Liver (tissue), 9 donors: ENCODE results near the gene PNO1. TPM values are rescaled to one million over a fixed set of nuclear protein-coding genes. Genes with fewer than 3 reads are reported as not detected.

ENCODE experiments used
- DNase-seq: peaks from one replicate; pipeline ENCODE4 v3.0.0-alpha.2; 2017; ENCODE audit warnings: low spot score
- H3K27ac ChIP-seq, 2 donors: one replicate each; pipeline ENCODE4 v1.7.0; 2013; ENCODE audit warnings: inconsistent platforms in 2 of 2, low read length in 2 of 2, control low read depth in 1 of 2, low read depth in 1 of 2, mild to moderate bottlenecking in 1 of 2
- H3K27me3 ChIP-seq, 4 donors: one replicate each; pipeline versions ENCODE4 v1.6.1 to v1.7.0; 2013; ENCODE audit warnings: low read length in 3 of 4, inconsistent platforms in 1 of 4, mild to moderate bottlenecking in 1 of 4, moderate library complexity in 1 of 4; ENCODE audit not compliant: control insufficient read depth in 4 of 4, insufficient read depth in 4 of 4
- H3K36me3 ChIP-seq, 4 donors: one replicate each; pipeline versions ENCODE4 v1.6.1 to v1.7.0; 2013; ENCODE audit warnings: low read length in 3 of 4, mild to moderate bottlenecking in 3 of 4, low read depth in 1 of 4, moderate library complexity in 1 of 4; ENCODE audit not compliant: control insufficient read depth in 4 of 4, insufficient read depth in 3 of 4
- H3K4me1 ChIP-seq, 4 donors: one replicate each; pipeline versions ENCODE4 v1.6.1 to v1.7.0; 2013; ENCODE audit warnings: low read length in 3 of 4, mild to moderate bottlenecking in 3 of 4, moderate library complexity in 1 of 4; ENCODE audit not compliant: control insufficient read depth in 4 of 4, insufficient read depth in 4 of 4
- H3K4me3 ChIP-seq, 3 donors: one replicate each; pipeline versions ENCODE4 v1.6.1 to v1.7.0; 2013; ENCODE audit warnings: low read length in 3 of 3, control low read depth in 1 of 3, low read depth in 1 of 3, mild to moderate bottlenecking in 1 of 3
- H3K9ac ChIP-seq, 2 donors: one replicate each; pipeline ENCODE4 v1.7.0; 2013; ENCODE audit warnings: low read length in 2 of 2, mild to moderate bottlenecking in 2 of 2, moderate library complexity in 2 of 2, control low read depth in 1 of 2, low read depth in 1 of 2
- H3K9me3 ChIP-seq, 4 donors: one replicate each; pipeline versions ENCODE4 v1.6.1 to v1.7.0; 2013; ENCODE audit warnings: low read length in 3 of 4; ENCODE audit not compliant: control insufficient read depth in 4 of 4
- CTCF ChIP-seq: fragments of 150-350 bp; IDR thresholded peaks from 2 replicates; pipeline ENCODE4 v1.5.1; 2017; ENCODE audit warnings: improper control_type of control experiment, low read depth, low read length; ENCODE audit not compliant: missing input control
- FOXA1 ChIP-seq: IDR thresholded peaks from 2 replicates; pipeline ENCODE4 v1.6.1; 2016; ENCODE audit warnings: antibody characterized with exemption
- FOXA2 ChIP-seq: IDR thresholded peaks from 2 replicates; pipeline ENCODE4 v1.6.1; 2016; ENCODE audit warnings: antibody characterized with exemption
- HNF4G ChIP-seq: IDR thresholded peaks from 2 replicates; pipeline ENCODE4 v1.6.1; 2016; ENCODE audit warnings: antibody characterized with exemption
- JUND ChIP-seq, 2 donors: IDR thresholded peaks; 2 replicates each; pipeline ENCODE4 v1.6.1; 2016; ENCODE audit warnings: antibody characterized with exemption in 2 of 2
- NR2F2 ChIP-seq: IDR thresholded peaks from 2 replicates; pipeline ENCODE4 v1.6.1; 2016; ENCODE audit warnings: antibody characterized with exemption
- RAD21 ChIP-seq, 2 donors: IDR thresholded peaks; 2 replicates each; pipeline ENCODE4 v1.6.1; 2016; ENCODE audit warnings: antibody characterized with exemption in 2 of 2, mild to moderate bottlenecking in 2 of 2
- RXRA ChIP-seq, 2 donors: IDR thresholded peaks; 2 replicates each; pipeline ENCODE4 v1.6.1; 2017 to 2018; ENCODE audit warnings: antibody characterized with exemption in 2 of 2, mild to moderate bottlenecking in 1 of 2
- WGBS: extraction: QIAGEN DNeasy Blood & Tissue Kit; methylation state at CpG from one replicate; pipeline ENCODE4 v1.1.7; 2013; 5-methylcytosine and 5-hydroxymethylcytosine counted together
- polyA plus RNA-seq, 2 donors: library from polyadenylated mRNA; stranded (reverse) in 1 of 2; unstranded in 1 of 2; fragments of 200-250 nt in 1 of 2; fragments of >200 nt in 1 of 2; fragmentation: Nextera tagmentation in 1 of 2; extraction: Ambion mirVana in 1 of 2; gene quantifications; one replicate each; pipeline versions ENCODE4 v1.2.1 to v1.2.3, GENCODE V29; 2013 to 2015
- total RNA-seq, 2 donors: library from RNA; depleted of rRNA; stranded (reverse); fragments of >200 nt; gene quantifications; one replicate each; pipeline ENCODE4 v1.2.3, GENCODE V29; 2014
- TF ChIP-seq, protein P1 (sequence below): IDR thresholded peaks from 2 replicates; pipeline ENCODE4 v1.6.1; 2016; ENCODE audit warnings: antibody characterized with exemption
- TF ChIP-seq, protein P2 (sequence below): IDR thresholded peaks from 2 replicates; pipeline ENCODE4 v1.6.1; 2016; ENCODE audit warnings: antibody characterized with exemption
- donor health status: healthy.
- donor health status: healthy.
- donor health status: healthy.
- donor health status: healthy.
- donor health status: healthy.

The PNO1 gene
- total and polyA plus RNA-seq, 4 donors, result 5.5 to 9.5 (median 8.4) TPM

GRCh38 chr2:68189991-68190784 lies 32.5 kb downstream of the PNO1 start:
- no peak for DNase-seq
- Histone ChIP-seq H3K9ac (no peak overlapping the region), H3K4me1 (peaks cover 11 to 23% (median 19%) of the 10 kb centered on the region in 4 donors), H3K4me3 (no peak overlapping the region), H3K27me3 (no peaks in the 10 kb centered on the region), H3K27ac (peak overlapping the region in 1 of 2 donors; percentile 43), H3K9me3 (no peaks in the 10 kb centered on the region), H3K36me3 (peaks cover 0 to 2% (median 2%) of the 10 kb centered on the region in 4 donors)
- TF ChIP-seq RXRA (IDR thresholded peaks at IDR 0.05) (peak in 1 of 2 donors; percentile 24), JUND (IDR thresholded peaks at IDR 0.05) (no peak)
- WGBS, result 67% methylated on average over 15 of the region's 15 CpGs

GRCh38 chr2:68190991-68191731 lies 33.5 kb downstream of the PNO1 start:
- WGBS, result 60% methylated on average over 3 of the region's 3 CpGs
- H3K27ac ChIP-seq, result peak overlapping the region in 1 of 2 donors; percentile 43
- no peak overlapping the region for H3K4me3 ChIP-seq
- H3K27me3 ChIP-seq, result no peaks in the 10 kb centered on the region
- TF ChIP-seq FOXA2 (no peak), FOXA1 (no peak), HNF4G (no peak)
- no peak for DNase-seq
- no peak overlapping the region for H3K9ac ChIP-seq
- H3K4me1 ChIP-seq, result peaks cover 12 to 23% (median 19%) of the 10 kb centered on the region in 4 donors
- peaks cover 0 to 2% (median under 1%) of the 10 kb centered on the region in 4 donors for H3K36me3 ChIP-seq
- H3K9me3 ChIP-seq, result no peaks in the 10 kb centered on the region

GRCh38 chr2:68193144-68193543 lies 35.5 kb downstream of the PNO1 start:
- Histone ChIP-seq H3K4me1 (peaks cover 4 to 15% (median 9%) of the 10 kb centered on the region in 4 donors), H3K36me3 (no peaks in the 10 kb centered on the region)

More at GRCh38 chr2:68193144-68193543, 35.5 kb downstream of the PNO1 start:
- H3K9ac ChIP-seq, result no peak overlapping the region
- H3K27ac ChIP-seq, result no peak overlapping the region
- DNase-seq, result no peak
- H3K4me3 ChIP-seq, result no peak overlapping the region
- H3K9me3 ChIP-seq, result no peaks in the 10 kb centered on the region
- no peaks in the 10 kb centered on the region for H3K27me3 ChIP-seq
- WGBS, result 77% methylated on average over 3 of the region's 3 CpGs
- TF ChIP-seq, protein P1, sequence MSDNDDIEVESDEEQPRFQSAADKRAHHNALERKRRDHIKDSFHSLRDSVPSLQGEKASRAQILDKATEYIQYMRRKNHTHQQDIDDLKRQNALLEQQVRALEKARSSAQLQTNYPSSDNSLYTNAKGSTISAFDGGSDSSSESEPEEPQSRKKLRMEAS, result no peak
- TF ChIP-seq JUND (IDR thresholded peaks at IDR 0.05) (no peak), CTCF (no peak), NR2F2 (no peak), RAD21 (IDR thresholded peaks at IDR 0.05) (no peak)
- TF ChIP-seq, protein P2, sequence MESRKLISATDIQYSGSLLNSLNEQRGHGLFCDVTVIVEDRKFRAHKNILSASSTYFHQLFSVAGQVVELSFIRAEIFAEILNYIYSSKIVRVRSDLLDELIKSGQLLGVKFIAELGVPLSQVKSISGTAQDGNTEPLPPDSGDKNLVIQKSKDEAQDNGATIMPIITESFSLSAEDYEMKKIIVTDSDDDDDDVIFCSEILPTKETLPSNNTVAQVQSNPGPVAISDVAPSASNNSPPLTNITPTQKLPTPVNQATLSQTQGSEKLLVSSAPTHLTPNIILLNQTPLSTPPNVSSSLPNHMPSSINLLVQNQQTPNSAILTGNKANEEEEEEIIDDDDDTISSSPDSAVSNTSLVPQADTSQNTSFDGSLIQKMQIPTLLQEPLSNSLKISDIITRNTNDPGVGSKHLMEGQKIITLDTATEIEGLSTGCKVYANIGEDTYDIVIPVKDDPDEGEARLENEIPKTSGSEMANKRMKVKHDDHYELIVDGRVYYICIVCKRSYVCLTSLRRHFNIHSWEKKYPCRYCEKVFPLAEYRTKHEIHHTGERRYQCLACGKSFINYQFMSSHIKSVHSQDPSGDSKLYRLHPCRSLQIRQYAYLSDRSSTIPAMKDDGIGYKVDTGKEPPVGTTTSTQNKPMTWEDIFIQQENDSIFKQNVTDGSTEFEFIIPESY, result no peak
